Islet of Langerhans (tissue), 1 donor: ENCODE data around the gene TPGS2.
"Not testable (repeated sequence)": the region's sequence is repeated elsewhere in the genome, so short reads cannot be mapped to it uniquely, and the experiment has no call there.

Source experiments
- FAIRE-seq: peaks from one replicate; lab custom pipeline; 2011; peaks lifted over from hg19 to GRCh38; lab: Jason Lieb, UNC

Gene TPGS2

DNA sequence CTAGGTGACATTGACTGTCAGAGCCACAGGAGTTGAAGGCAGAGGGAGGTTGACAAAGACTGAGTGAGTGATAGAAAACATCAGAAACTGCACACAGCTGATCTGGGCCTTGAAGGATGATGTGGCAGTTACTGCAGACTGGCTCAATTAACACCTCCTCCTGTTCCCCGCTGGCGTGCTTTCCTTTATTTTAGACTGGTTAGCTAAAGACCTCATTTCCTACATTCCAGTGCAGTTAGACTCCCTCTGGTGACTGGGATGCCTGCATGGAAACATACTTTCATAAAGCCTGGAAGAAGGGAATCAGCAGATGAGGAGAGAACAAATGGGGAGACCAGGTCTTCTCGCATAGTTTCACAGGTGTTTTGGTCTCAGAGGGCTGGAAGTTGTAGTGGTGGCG lies 7.1 kb downstream of the TPGS2 start:
- no peak for FAIRE-seq

DNA sequence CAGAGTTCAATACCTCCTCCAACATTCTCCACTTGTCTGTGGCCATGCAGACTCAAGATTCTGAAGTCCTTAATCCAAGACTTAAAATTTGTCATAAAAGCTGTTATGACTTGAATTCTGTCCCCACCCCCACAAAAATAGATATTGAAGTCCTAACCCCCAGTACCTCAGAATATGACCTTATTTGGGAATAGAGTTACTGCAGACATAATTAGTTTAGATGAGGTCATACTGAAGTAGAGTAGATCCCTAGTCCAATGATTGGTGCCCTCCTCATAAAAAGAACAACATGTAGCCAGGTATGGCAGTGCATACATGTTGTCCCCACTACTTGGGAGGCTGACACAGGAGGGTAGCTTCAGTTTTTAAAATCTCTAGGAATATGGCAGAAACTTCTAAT lies 9.2 kb downstream of the TPGS2 start:
- no peak for FAIRE-seq

- no peak for FAIRE-seq
These were observed 10.2 kb downstream of the TPGS2 start for GRCh38 chr18:36818652-36819051.

- no peak for FAIRE-seq
These were observed 11.8 kb downstream of the TPGS2 start for GRCh38 chr18:36817039-36817438.

DNA sequence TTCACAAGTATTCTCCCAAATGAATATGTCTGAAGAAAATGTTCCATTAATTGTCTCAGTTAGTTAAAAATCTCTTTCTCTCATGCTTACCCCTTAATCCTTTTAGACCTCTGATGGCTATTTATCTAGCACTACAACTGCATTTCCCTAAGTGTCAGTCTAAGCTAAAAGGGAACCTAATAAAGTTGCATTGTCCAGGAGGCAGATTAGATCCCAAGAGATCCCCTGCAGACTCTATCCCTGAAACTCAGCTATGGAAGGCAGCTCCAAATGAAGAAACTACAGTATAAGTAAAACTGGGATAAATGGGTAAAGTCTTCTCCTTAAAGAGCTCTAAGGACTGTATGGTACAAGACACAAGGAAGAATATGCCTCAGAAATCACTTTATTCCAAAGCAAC lies 12.7 kb downstream of the TPGS2 start:
- not testable (repeated sequence) for FAIRE-seq

GRCh38 chr18:36814994-36815393 lies 13.8 kb downstream of the TPGS2 start:
- no peak for FAIRE-seq

- no peak for FAIRE-seq
These were observed 15.0 kb downstream of the TPGS2 start for GRCh38 chr18:36813824-36814223.

DNA sequence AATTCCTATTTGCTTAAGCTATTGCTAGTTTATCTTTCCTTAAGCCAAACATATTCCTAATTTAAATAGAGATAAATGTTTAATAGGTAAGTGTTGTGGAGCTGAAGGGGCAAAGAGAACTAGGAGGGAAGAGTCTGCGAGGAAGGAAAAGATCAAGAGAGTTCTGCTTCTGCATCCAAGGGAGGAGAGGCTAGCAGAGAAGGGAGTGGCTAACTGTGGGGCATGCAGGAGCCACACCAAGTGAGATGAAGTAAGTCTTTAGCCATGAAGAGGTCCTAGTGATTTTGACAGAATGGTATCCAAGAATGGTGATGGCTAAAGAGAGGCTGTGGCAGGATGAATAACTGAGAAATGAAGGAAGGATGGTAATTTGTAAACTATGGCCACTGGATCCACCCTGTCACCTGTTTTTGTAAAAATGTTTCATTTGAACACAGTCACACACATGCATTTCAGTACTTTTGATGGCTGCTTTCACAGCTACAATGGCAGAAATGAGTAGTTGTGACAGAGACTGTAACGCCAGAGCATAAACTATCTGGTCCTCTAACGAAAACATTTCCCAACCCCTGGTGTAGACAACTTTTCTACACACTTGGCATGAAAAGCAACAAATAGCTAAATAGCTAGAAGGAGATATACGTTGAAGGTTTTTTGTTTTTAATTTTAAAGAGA lies 15.6 kb downstream of the TPGS2 start:
- no peak for FAIRE-seq

DNA sequence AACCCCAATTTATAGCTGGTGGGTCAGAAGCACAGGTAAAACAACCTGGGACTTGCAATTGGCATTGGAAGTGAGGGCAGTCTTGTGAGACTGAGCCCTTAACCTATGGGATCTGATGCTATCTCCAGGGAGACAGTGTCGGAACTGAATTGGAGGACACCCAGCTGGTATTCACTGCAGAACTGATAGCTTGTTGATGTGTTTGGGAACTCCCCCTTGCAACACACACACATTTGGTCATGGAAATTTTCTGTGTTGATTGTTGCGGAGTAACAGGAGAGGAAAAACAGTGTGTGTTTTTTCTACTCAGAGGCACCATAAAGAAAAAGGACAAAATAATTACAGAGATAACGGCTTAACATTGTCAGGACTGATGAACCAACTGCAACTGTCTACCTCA lies 16.1 kb downstream of the TPGS2 start:
- no peak for FAIRE-seq

GRCh38 chr18:36811955-36812354 lies 16.8 kb downstream of the TPGS2 start:
- no peak for FAIRE-seq

DNA sequence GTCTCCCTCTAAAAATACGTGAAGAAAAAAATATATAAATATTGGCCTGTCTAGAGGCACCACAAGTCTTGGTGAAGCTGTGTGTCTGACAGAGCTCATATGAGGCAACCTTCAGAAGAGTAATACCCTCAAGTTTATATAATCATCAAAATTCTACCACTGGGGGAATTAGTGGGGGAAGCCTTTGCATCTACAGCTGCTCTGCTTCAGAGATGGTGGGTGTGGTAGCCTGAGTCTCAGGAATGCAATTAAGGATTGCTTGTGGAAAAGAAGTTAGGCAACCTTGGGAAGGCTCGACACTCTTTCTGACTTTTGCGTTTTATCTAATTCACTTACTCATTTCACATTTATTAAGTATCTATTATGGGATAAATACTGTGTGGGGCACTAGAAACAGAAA lies 17.4 kb downstream of the TPGS2 start:
- FAIRE-seq = no peak

- no peak for FAIRE-seq
These were observed 19.0 kb downstream of the TPGS2 start for GRCh38 chr18:36809590-36810381.

GRCh38 chr18:36808681-36809080 lies 20.1 kb downstream of the TPGS2 start:
- FAIRE-seq = no peak

DNA sequence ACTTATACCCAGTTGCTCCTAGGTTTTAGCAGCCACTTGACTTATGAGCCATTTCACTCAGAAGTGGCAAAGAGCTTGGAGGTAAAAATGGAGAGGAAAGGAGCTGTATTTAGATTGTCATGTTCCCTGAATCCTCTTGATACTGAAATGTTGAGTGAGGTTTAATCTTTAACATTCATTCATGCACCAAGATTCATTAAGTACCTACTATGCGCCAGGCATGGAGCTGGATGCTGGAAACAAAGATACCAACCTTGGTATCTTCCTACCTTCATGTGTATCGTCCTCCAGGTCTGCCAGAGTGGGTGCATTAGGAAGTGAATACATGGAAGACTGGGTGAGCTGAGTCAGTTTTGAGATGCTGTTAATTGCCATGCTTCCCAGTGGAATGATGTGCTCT lies 23.7 kb downstream of the TPGS2 start:
- FAIRE-seq = no peak

GRCh38 chr18:36798738-36799473 lies 29.9 kb downstream of the TPGS2 start:
- FAIRE-seq = no peak

DNA sequence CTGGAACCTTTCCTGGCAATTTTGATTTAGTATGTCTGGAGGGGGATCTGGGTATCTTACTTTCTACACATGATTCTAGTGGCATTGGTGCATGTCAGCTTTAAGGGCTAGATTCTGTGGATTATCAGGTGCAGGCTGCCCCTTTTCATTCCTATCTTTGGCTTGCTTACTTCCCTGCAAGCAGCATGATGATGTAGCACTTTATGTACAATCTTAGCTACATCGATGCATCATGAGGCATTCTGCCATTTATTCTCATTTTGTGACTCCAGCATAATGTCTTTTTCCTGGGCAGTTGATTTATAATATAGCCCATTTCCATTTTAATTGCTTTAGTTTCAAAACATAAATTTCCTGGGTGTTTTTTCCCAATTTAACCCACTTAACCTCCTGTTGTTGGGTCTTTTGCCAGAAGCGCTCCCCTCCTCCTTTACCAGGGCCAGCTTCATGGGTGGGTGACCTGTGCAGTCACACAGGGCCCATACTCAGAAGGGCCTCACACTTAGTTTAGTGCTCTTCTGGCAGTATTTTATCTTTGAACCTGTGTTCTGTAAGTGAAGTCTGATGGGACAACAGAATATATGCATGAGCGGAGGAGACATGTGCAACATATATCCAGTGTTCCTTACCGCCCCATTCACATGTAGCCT lies 36.0 kb downstream of the TPGS2 start:
- FAIRE-seq = no peak

DNA sequence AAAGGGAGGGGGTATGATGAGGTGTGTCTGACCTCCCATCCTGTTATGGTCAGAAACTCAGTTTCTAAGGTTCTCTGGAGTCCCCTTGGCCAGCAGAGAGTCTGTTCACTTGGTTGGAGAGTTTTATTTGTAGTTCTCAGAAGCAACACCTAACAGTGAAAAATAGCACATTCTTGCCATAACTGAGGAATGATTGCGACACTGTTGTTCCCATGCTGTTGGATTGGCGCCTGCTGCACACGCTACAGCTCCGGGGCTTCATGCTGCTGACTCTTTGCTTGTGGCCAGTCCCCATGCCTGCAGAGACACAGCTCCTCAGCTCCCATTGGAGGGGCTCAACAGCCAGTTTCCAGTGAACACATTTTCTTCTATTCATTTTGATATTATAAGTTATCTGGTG lies 42.1 kb downstream of the TPGS2 start:
- FAIRE-seq = no peak

- FAIRE-seq = no peak
These were observed 45.0 kb downstream of the TPGS2 start for GRCh38 chr18:36783792-36784191.

DNA sequence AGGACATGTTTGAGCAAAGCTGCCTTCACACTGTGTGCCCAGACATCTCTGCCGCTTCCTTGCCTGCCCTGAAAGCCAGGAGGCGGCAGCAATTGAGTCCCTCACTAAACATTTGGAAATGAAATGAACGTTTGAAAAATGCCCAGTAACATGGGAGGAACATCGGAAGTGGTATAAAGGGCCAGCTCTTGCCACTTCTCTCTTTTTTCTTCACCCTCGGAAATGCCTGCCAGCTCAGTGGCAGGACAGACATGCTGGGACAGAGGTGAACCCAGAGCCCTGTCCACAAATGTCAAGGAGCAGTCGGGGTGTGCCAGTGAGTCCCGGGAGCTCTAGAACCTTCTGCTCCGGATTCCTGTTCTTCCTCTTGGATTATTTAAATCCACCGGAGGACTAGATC lies 46.1 kb downstream of the TPGS2 start:
- no peak for FAIRE-seq

DNA sequence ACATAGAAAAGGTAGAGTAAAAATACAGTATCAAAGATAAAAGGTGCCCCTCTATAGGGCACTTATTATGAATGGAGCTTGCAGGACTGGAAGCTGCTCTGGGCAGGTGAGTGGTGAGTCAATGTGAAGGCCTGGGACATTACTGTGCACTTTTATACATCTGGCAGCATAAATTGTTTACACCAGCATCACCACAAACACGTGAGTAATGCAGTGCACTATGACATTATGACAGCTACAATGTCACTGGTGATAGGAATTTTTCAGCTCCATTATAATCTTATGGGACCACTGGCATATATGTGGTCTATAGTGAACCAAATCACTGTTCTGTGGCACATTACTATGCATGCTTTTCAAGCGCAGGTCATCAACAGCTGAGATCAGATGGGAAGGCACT lies 48.1 kb downstream of the TPGS2 start:
- FAIRE-seq = no peak

DNA sequence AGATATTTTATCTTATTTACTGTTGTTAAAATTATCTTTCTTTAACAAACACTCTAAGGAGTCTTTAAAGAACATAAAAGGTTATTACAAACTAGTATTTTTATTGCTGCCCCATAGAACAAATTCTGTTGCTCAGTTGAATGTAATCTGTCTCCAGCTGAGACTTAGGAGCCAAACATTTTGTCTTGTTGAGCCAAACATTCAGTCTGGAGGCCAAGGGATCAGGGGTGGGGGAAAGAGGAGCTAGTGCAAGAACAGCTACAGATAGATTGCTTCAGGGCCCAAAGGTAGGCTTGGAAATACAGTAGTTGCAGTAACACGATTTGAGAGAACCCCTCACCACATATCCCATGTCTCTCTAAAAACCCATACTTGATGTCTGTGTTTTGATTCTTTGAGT lies 51.2 kb downstream of the TPGS2 start:
- no peak for FAIRE-seq

- no peak for FAIRE-seq
These were observed 52.2 kb downstream of the TPGS2 start for GRCh38 chr18:36776650-36777049.

DNA sequence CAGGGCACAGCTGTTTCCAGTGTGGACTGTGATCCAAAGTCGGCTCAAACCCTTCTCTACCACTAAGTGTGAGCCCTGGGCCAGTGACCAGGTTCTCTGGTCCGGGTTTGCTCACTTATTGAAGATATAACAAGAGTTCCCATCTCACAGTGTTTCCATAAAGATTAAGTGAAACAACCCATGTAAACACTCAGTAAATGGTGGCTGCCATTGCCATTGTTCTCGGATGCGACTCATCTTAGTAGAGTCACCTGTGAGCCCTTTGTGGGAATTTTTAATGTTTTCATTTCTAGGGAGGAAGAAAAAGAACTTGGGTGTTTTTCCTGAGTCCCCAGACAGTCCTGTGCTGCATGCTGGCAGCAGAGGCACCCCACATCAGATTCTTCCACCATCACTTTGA lies 53.4 kb downstream of the TPGS2 start:
- FAIRE-seq = no peak
